PFSK-1 (cell line): ENCODE data around the gene GRK5.

Experiments used
- FOXP2 ChIP-seq: optimal IDR thresholded peaks from 2 replicates; pipeline ENCODE3; 2011; ENCODE audit warnings: borderline replicate concordance, control low read depth, inconsistent platforms; ENCODE audit not compliant: insufficient read depth; ENCODE audit errors: extremely low read length, extremely low read depth
- POLR2AphosphoS5 ChIP-seq: IDR thresholded peaks from 2 replicates; pipeline ENCODE4 v1.6.1; 2012; ENCODE audit warnings: low read depth, mild to moderate bottlenecking, control low read depth, low read length, moderate library complexity
- SIN3A ChIP-seq: IDR thresholded peaks from 2 replicates; pipeline ENCODE4 v1.6.1; 2012; ENCODE audit warnings: mild to moderate bottlenecking, low read length, moderate library complexity, borderline replicate concordance; ENCODE audit not compliant: insufficient read depth
- TAF1 ChIP-seq: IDR thresholded peaks from 2 replicates; pipeline ENCODE4 v1.6.1; 2012; ENCODE audit warnings: low read length, control low read depth, borderline replicate concordance; ENCODE audit not compliant: insufficient read depth
- TF ChIP-seq, protein P1 (sequence below), 2 experiments: IDR thresholded peaks; 2 replicates each; pipeline versions ENCODE4 v1.6.1 to v1.8.0; 2011 to 2012; ENCODE audit warnings: low read depth in 2 of 2, low read length in 2 of 2, control low read depth in 1 of 2, inconsistent platforms in 1 of 2, mild to moderate bottlenecking in 1 of 2, moderate library complexity in 1 of 2; ENCODE audit not compliant: insufficient read depth in 1 of 2

Gene GRK5

DNA sequence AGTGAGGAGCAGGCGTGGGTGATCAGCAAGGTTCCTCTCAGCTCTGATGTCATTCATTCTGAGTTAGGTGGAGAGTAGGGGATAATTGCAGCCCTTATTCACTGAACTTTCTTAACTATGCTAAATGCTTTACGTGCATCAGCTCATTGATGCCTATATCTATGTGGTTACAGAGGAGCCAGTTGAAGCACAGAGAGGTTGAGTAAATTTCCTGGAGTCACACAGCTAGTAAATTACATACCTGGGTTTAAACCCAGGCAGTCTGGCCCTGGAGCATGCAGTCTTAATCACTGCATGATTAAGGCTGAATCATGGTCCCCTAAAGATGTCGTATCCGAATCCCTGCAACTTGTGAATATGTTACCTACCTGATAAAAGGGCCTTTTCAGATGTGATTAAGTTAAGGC lies 99.6 kb downstream of the GRK5 start:
- TF ChIP-seq TAF1 (no peak), POLR2AphosphoS5 (no peak), SIN3A (no peak), FOXP2 (no peak)
- TF ChIP-seq, protein P1, sequence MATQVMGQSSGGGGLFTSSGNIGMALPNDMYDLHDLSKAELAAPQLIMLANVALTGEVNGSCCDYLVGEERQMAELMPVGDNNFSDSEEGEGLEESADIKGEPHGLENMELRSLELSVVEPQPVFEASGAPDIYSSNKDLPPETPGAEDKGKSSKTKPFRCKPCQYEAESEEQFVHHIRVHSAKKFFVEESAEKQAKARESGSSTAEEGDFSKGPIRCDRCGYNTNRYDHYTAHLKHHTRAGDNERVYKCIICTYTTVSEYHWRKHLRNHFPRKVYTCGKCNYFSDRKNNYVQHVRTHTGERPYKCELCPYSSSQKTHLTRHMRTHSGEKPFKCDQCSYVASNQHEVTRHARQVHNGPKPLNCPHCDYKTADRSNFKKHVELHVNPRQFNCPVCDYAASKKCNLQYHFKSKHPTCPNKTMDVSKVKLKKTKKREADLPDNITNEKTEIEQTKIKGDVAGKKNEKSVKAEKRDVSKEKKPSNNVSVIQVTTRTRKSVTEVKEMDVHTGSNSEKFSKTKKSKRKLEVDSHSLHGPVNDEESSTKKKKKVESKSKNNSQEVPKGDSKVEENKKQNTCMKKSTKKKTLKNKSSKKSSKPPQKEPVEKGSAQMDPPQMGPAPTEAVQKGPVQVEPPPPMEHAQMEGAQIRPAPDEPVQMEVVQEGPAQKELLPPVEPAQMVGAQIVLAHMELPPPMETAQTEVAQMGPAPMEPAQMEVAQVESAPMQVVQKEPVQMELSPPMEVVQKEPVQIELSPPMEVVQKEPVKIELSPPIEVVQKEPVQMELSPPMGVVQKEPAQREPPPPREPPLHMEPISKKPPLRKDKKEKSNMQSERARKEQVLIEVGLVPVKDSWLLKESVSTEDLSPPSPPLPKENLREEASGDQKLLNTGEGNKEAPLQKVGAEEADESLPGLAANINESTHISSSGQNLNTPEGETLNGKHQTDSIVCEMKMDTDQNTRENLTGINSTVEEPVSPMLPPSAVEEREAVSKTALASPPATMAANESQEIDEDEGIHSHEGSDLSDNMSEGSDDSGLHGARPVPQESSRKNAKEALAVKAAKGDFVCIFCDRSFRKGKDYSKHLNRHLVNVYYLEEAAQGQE (IDR thresholded peaks at IDR 0.05; ENCODE audit: insufficient read depth in 1 of 2, low read depth in 2 of 2, low read length in 2 of 2): no peak

DNA sequence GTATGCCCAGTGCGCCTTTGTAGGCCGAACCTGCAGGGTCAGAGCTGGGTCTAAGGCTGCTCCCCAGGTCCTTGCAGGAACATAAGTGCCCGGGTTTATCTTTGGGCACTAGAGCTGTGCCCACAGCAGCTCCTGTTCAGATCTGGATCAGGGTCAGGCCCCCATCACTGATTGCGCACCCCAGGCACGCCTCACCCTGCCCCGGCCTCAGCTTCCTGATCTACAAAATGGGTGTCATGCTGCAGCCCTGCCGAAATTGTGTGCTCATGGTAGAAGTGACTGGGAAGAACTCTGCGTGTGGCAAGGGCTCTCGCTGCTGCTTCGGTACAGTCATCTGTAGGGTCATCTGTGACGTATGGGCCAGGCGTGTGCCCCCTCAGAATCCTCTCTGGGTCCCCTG lies 100.7 kb downstream of the GRK5 start:
- no peak for TF ChIP-seq FOXP2
- TF ChIP-seq SIN3A: no peak
- TF ChIP-seq POLR2AphosphoS5: no peak
- no peak for TF ChIP-seq TAF1
- TF ChIP-seq, protein P1 (IDR thresholded peaks at IDR 0.05; ENCODE audit: insufficient read depth in 1 of 2, low read depth in 2 of 2, low read length in 2 of 2): no peak

DNA sequence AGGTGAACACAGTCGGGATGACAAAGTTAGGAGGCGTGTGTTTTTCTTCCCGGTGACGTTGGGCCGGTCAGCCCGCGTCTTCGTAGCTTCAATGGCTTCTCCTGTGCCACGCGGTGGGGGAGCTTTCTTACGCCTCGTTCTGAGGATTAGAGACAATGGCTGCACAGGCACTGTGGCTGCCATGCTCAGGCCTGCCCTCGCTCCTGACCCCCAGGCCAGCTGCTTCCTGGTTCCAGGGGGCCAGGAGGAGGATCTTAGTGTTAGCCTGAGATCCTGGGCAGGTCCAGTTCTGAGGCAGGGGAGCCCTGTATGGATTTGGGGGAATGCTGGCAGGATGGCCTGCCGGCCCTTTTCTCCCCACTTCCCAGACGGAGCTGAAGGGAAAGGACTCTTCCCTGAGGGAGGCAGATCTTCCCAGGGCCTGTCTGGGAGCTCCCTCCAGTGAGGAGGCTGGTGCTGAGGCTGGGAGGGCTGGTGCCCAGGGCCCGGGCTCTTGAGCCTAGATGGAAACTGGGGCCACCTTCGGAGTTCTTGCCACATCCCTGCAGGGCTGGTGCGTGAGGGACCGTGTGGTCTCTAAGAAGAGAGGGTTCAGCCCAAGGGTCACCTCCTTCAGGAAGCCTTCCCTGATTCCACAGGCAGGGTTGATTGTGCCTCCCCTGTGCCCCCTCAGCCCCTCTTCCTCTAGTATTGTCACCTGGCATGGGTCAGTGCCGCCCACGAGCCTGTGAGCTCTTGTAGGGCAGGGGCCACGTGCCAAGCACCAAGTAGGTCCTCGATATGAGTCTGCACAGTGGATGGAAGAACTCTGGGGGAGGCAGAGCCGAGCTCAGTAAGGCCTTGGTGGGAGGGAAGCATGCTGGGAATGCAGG lies 101.4 kb downstream of the GRK5 start:
- TF ChIP-seq, protein P1 (IDR thresholded peaks at IDR 0.05; ENCODE audit: insufficient read depth in 1 of 2, low read depth in 2 of 2, low read length in 2 of 2): no peak
- no peak for TF ChIP-seq TAF1
- no peak for TF ChIP-seq SIN3A
- TF ChIP-seq FOXP2: no peak
- TF ChIP-seq POLR2AphosphoS5: no peak

- TF ChIP-seq TAF1 (no peak), FOXP2 (no peak), SIN3A (no peak), POLR2AphosphoS5 (no peak)
- TF ChIP-seq, protein P1 (IDR thresholded peaks at IDR 0.05; ENCODE audit: insufficient read depth in 1 of 2, low read depth in 2 of 2, low read length in 2 of 2): no peak
Measured at GRCh38 chr10:119309423-119309770, 102.0 kb downstream of the GRK5 start.
